Neural progenitor cell (in vitro differentiated cells): ENCODE data around the gene SLC25A34. TPM values are rescaled to one million over a fixed set of nuclear protein-coding genes. Genes with fewer than 3 reads are reported as not detected.
A peak's percentile ranks its signal among the peaks of the same experiment; 100 is the strongest.

Experiments used
- DNase-seq: peaks from one replicate; pipeline ENCODE4 v3.0.0-alpha.2; 2016; ENCODE audit warnings: low spot score
- H2AFZ ChIP-seq: fragments of 200-600 bp; sonication (generic); replicated peaks from 2 replicates; pipeline ENCODE4 v1.6.1; 2016; ENCODE audit warnings: antibody characterized with exemption
- H3F3A ChIP-seq: fragments of 200-600 bp; sonication (generic); 2 replicates; pipeline ENCODE4 v1.6.1; 2016; ENCODE audit warnings: antibody characterized with exemption, low read depth
- H3K27ac ChIP-seq: fragments of 200-600 bp; sonication (generic); 2 replicates; pipeline ENCODE4 v1.5.1; 2016; ENCODE audit warnings: mild to moderate bottlenecking
- H3K27me3 ChIP-seq: fragments of 200-600 bp; sonication (generic); 2 replicates; pipeline ENCODE4 v1.6.1; 2016; ENCODE audit warnings: mild to moderate bottlenecking, moderate library complexity
- H3K36me3 ChIP-seq: fragments of 200-600 bp; sonication (generic); 2 replicates; pipeline ENCODE4 v1.5.1; 2016
- H3K4me1 ChIP-seq: fragments of 200-600 bp; sonication (generic); 2 replicates; pipeline ENCODE4 v1.6.1; 2016; ENCODE audit warnings: mixed run types
- H3K4me2 ChIP-seq: fragments of 200-600 bp; sonication (generic); 2 replicates; pipeline ENCODE4 v1.6.1; 2016
- H3K4me3 ChIP-seq: fragments of 200-600 bp; sonication (generic); 2 replicates; pipeline ENCODE4 v1.5.1; 2016
- H3K79me2 ChIP-seq: fragments of 200-600 bp; sonication (generic); 2 replicates; pipeline ENCODE4 v1.6.1; 2016; ENCODE audit warnings: low read depth
- H3K9ac ChIP-seq: fragments of 200-600 bp; sonication (generic); 2 replicates; pipeline ENCODE4 v1.6.1; 2016
- H3K9me3 ChIP-seq: fragments of 200-600 bp; sonication (generic); 2 replicates; pipeline ENCODE4 v1.5.1; 2016; ENCODE audit warnings: low read depth
- H4K20me1 ChIP-seq: fragments of 200-600 bp; sonication (generic); 2 replicates; pipeline ENCODE4 v1.6.1; 2016; ENCODE audit warnings: low read depth
- H3K27ac Mint-ChIP-seq: 3 replicates; pipeline ENCODE4 v1.8.0; 2021; ENCODE audit warnings: mixed read lengths
- H3K27me3 Mint-ChIP-seq: 2 replicates; pipeline ENCODE4 v1.8.0; 2022; ENCODE audit warnings: low read depth, mild to moderate bottlenecking, inconsistent platforms, moderate library complexity, mixed read lengths; ENCODE audit not compliant: insufficient read depth
- H3K36me3 Mint-ChIP-seq: 3 replicates; pipeline ENCODE4 v1.8.0; 2021; ENCODE audit warnings: mixed read lengths
- H3K4me1 Mint-ChIP-seq: 3 replicates; pipeline ENCODE4 v1.8.0; 2021; ENCODE audit warnings: mixed read lengths
- H3K4me3 Mint-ChIP-seq: 3 replicates; pipeline ENCODE4 v1.8.0; 2021; ENCODE audit warnings: mild to moderate bottlenecking, moderate library complexity, mixed read lengths
- H3K9me3 Mint-ChIP-seq: 3 replicates; pipeline ENCODE4 v1.8.0; 2020; ENCODE audit warnings: mixed read lengths
- CTCF ChIP-seq: fragments of 200-600 bp; sonication (generic); IDR thresholded peaks from 2 replicates; pipeline ENCODE4 v1.5.1; 2017; ENCODE audit warnings: antibody characterized with exemption, mild to moderate bottlenecking
- EZH2 ChIP-seq: fragments of 200-600 bp; sonication (generic); IDR thresholded peaks from 2 replicates; pipeline ENCODE4 v1.6.1; 2017; ENCODE audit warnings: antibody characterized with exemption, mild to moderate bottlenecking, moderate library complexity
- EZH2phosphoT487 ChIP-seq: fragments of 200-600 bp; sonication (generic); IDR thresholded peaks from 2 replicates; pipeline ENCODE4 v1.6.1; 2017; ENCODE audit warnings: antibody characterized with exemption
- total RNA-seq: library from RNA; depleted of rRNA; stranded (reverse); fragments of >200 nt; gene quantifications from 2 replicates; pipeline ENCODE4 v1.2.3, GENCODE V29; 2015; ENCODE audit warnings: low replicate concordance

The SLC25A34 gene
- total RNA-seq, 1 donor from 2014 or later, result 0.34 TPM

DNA sequence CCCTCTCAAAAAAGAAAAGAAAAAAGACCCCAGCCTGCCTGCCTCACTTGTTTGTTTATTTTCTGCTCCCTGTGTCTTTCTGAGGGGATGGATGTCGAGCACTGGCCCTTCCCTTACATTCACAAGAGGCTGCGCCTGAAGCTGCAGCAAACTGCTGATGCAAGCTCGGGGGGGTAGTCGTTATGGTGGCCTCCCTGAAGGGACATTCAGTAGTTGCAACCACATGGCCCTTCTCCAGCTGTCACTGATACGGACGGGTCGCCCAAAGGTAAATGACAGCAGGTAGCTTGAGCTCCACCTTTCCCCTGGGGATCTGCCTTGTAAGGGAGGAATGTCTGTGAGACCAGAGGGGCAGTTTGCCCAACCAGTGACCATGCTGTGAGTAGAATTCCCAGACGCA lies 34.3 kb upstream of the SLC25A34 start:
- no peaks in the 10 kb centered on the region for H3K4me1 ChIP-seq
- no peaks in the 10 kb centered on the region for H3K27me3 ChIP-seq
- peaks cover 29% of the 10 kb centered on the region for H3K79me2 ChIP-seq
- Mint-ChIP-seq H3K9me3 (no peaks in the 10 kb centered on the region), H3K4me1 (peaks cover 18% of the 10 kb centered on the region), H3K27me3 (no peaks in the 10 kb centered on the region), H3K36me3 (peaks cover 5% of the 10 kb centered on the region), H3K27ac (no peak overlapping the region), H3K4me3 (no peak overlapping the region)
- H4K20me1 ChIP-seq, result peaks cover 19% of the 10 kb centered on the region
- H3K9me3 ChIP-seq, result no peaks in the 10 kb centered on the region
- TF ChIP-seq EZH2, result no peak
- TF ChIP-seq CTCF, result no peak
- TF ChIP-seq EZH2phosphoT487, result no peak
- no peak overlapping the region for H2AFZ ChIP-seq
- no peak overlapping the region for H3K4me3 ChIP-seq
- H3K9ac ChIP-seq, result no peak overlapping the region
- H3K27ac ChIP-seq, result no peak overlapping the region
- no peak overlapping the region for H3K4me2 ChIP-seq
- no peaks in the 10 kb centered on the region for H3K36me3 ChIP-seq
- H3F3A ChIP-seq, result peaks cover 4% of the 10 kb centered on the region
- no peak for DNase-seq

DNA sequence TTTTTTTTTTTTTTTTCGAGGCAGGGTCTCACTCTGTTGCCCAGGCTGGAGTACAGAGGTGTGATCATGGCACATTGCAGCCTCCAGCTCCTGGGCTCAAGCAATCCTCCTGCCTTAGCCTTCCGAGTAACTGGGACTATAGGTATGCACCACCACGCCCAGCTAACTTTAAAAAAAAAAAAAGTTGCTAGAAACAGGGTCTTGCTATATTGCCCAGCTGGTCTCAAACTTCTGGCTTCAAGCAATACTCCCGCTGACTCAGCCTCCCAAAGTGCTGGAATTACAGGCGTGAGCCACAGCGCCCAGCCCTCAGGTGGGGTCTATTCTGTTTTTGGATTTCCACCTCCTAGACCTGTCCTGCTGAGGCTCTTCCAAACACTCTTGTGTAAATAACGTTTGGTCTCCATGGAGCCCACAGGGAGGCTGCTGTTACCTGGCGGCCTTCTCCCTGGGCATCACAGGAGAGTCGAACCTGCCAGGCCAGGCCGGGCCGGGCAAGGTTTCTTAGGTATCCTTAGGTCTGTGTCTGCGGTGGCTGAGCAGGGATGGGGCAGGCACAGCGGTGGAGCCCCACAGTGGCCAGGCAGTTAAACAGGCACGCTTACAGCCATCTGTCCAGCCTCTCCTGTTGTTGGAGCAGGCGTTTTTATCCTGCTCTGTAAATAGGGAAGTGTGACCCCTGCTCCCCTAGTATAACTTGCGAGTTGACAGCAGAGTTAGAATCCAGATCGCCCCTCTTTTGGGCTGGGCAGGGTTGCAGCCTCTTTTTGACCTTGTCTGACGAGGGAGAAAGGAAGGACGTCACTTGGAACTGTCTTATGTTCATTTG lies 33.1 kb upstream of the SLC25A34 start:
- H3K27me3 ChIP-seq, result no peaks in the 10 kb centered on the region
- H4K20me1 ChIP-seq, result peaks cover 20% of the 10 kb centered on the region
- H3K27ac ChIP-seq, result no peak overlapping the region
- H3K9me3 ChIP-seq, result no peaks in the 10 kb centered on the region
- no peaks in the 10 kb centered on the region for H3K4me1 ChIP-seq
- peaks cover 29% of the 10 kb centered on the region for H3K79me2 ChIP-seq
- Mint-ChIP-seq H3K4me1 (peaks cover 18% of the 10 kb centered on the region), H3K27me3 (no peaks in the 10 kb centered on the region), H3K36me3 (peaks cover 2% of the 10 kb centered on the region), H3K9me3 (no peaks in the 10 kb centered on the region), H3K27ac (peak overlapping the region; percentile 84), H3K4me3 (no peak overlapping the region)
- no peak overlapping the region for H2AFZ ChIP-seq
- no peak for DNase-seq
- no peaks in the 10 kb centered on the region for H3F3A ChIP-seq
- TF ChIP-seq EZH2, result no peak
- TF ChIP-seq CTCF, result peak; percentile 11
- TF ChIP-seq EZH2phosphoT487, result no peak
- H3K4me2 ChIP-seq, result no peak overlapping the region
- H3K9ac ChIP-seq, result no peak overlapping the region
- no peaks in the 10 kb centered on the region for H3K36me3 ChIP-seq
- no peak overlapping the region for H3K4me3 ChIP-seq

- no peak overlapping the region for H2AFZ ChIP-seq
- H3K79me2 ChIP-seq, result peaks cover 34% of the 10 kb centered on the region
- peak overlapping the region; percentile 63 for H3K27ac ChIP-seq
- no peak for TF ChIP-seq CTCF
- H3K4me3 Mint-ChIP-seq, result no peak overlapping the region
- peaks cover 20% of the 10 kb centered on the region for H4K20me1 ChIP-seq
- H3K9me3 ChIP-seq, result no peaks in the 10 kb centered on the region
- no peak overlapping the region for H3K9ac ChIP-seq
- no peak overlapping the region for H3K4me3 ChIP-seq
- H3K4me2 ChIP-seq, result no peak overlapping the region
- H3K4me1 Mint-ChIP-seq, result peaks cover 18% of the 10 kb centered on the region
- no peaks in the 10 kb centered on the region for H3K4me1 ChIP-seq
- H3K9me3 Mint-ChIP-seq, result no peaks in the 10 kb centered on the region
- H3F3A ChIP-seq, result no peaks in the 10 kb centered on the region
- no peaks in the 10 kb centered on the region for H3K36me3 ChIP-seq
- no peaks in the 10 kb centered on the region for H3K27me3 Mint-ChIP-seq
- H3K27me3 ChIP-seq, result no peaks in the 10 kb centered on the region
- peaks cover 2% of the 10 kb centered on the region for H3K36me3 Mint-ChIP-seq
- no peak for DNase-seq
- H3K27ac Mint-ChIP-seq, result peak overlapping the region; percentile 84
These were observed 32.5 kb upstream of the SLC25A34 start for GRCh38 chr1:15703562-15703961.
